Spinal cord (tissue), 10 donors: ENCODE data around the gene MAGI1. TPM values are rescaled to one million over a fixed set of nuclear protein-coding genes. Genes with fewer than 3 reads are reported as not detected.

Experiments used
- DNase-seq, 6 donors: peaks; one replicate each; pipeline versions ENCODE4 v3.0.0 to v3.0.0-alpha.2; 2013 to 2015; ENCODE audit warnings: low spot score in 6 of 6, low read depth in 4 of 6
- H3K27ac ChIP-seq: one replicate; pipeline ENCODE4 v1.5.1; 2013; ENCODE audit warnings: low read depth, low read length, control low read depth
- H3K27me3 ChIP-seq: one replicate; pipeline ENCODE4 v1.6.1; 2013; ENCODE audit warnings: low read length; ENCODE audit not compliant: control insufficient read depth, insufficient read depth
- H3K36me3 ChIP-seq: one replicate; pipeline ENCODE4 v1.6.1; 2013; ENCODE audit warnings: low read length; ENCODE audit not compliant: control insufficient read depth, insufficient read depth
- H3K4me1 ChIP-seq: one replicate; pipeline ENCODE4 v1.6.1; 2013; ENCODE audit warnings: low read length; ENCODE audit not compliant: control insufficient read depth, insufficient read depth
- H3K4me3 ChIP-seq: one replicate; pipeline ENCODE4 v1.5.1; 2013; ENCODE audit warnings: low read depth, low read length, control low read depth
- H3K9me3 ChIP-seq: one replicate; pipeline ENCODE4 v1.6.1; 2013; ENCODE audit warnings: low read length; ENCODE audit not compliant: control insufficient read depth, insufficient read depth
- WGBS: methylation state at CpG from one replicate; pipeline ENCODE4 v1.1.5; 2013; ENCODE audit warnings: missing lambda C conversion rate; ENCODE audit not compliant: insufficient coverage; 5-methylcytosine and 5-hydroxymethylcytosine counted together
- long read RNA-seq, 4 donors: transcript quantifications; one replicate each; lab custom pipeline, GENCODE V29; 2026
- polyA plus RNA-seq, 2 donors: library from polyadenylated mRNA; unstranded; fragments of 120-200 nt; gene quantifications; one replicate each; pipeline ENCODE4 v1.2.1, GENCODE V29; 2013; ENCODE audit not compliant: insufficient read length in 2 of 2
- total RNA-seq, 2 donors: library from RNA; depleted of rRNA in 1 of 2; stranded (reverse); fragments of 120-200 nt in 1 of 2; fragments of >200 nt in 1 of 2; gene quantifications; one replicate each; pipeline versions ENCODE4 v1.2.3 to v1.2.4, GENCODE V29; 2013 to 2014
- donor health status: healthy.

Gene MAGI1
- total RNA-seq (10 to 100 TPM; 41.5 to 86.3 TPM), polyA plus RNA-seq (10 to 100 TPM; 56.5 to 68.9 TPM)
- long read RNA-seq, donor 1: 0 reads
- long read RNA-seq, donor 2: 0 reads
- long read RNA-seq, donor 3: 0 reads
- long read RNA-seq, donor 4, partial matches to known transcripts: 6 of 6 reads
- long read RNA-seq, donor 4, other reads (novel, unspliced or antisense): 0 of 6 reads

DNA sequence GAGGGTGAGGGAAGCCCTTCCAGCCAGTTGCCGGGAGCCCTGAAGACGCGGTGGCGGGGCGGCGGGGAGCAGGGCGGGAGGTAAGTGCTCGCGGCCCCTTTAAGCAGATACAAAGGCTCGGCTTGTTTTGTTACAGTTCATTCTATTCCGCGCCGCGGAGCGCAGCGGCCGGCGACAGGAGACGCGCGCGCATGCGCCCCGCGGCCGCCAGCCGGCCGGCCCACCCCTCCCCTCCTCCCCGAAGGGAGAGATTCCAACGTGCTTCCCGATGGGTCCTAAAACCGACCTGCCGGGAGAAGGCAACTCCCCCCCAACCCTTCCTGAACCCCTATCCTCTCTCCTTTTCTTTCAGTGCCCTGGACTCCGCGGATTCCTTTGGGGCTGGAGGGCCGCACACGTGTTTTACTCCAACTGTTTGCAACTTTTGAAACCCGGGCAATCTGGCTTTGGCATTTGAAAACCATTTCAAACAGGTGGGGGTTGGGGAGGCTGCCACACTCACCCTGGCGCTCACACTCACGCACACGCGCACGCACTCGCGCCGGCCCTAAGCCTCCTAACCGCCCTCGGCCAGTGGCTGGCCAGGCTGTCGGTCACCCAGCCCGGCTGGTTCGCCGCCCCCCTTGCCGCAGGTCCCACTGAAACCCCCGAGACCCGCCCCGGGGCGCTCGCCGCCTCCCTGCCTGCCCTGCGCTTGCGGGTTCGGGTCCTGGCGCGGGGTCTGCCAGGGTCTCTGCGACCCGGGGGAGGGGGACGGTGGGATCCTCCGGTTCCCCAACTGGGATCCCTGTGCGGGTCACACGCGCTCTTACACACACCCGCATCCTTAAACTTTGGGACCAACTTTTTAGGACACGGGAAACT, at the start of gene MAGI1:
Gene MAGI1, minus strand, starts transcription at position 193 of the 864 bp plus-strand sequence. CDS start 610 bp downstream, outside the sequence.
- Histone ChIP-seq H3K9me3 (no peaks in the 10 kb centered on the region), H3K36me3 (no peaks in the 10 kb centered on the region), H3K4me3 (peak within 1 kb of the TSS; percentile 93), H3K27me3 (peaks cover 19% of the 10 kb centered on the region), H3K4me1 (peaks cover 33% of the 10 kb centered on the region), H3K27ac (peak within 1 kb of the TSS; percentile 95)
- DNase-seq: peak; percentile 79 to 97 (median 94)
- under 1% methylated on average over 64 of the region's 73 CpGs for WGBS

DNA sequence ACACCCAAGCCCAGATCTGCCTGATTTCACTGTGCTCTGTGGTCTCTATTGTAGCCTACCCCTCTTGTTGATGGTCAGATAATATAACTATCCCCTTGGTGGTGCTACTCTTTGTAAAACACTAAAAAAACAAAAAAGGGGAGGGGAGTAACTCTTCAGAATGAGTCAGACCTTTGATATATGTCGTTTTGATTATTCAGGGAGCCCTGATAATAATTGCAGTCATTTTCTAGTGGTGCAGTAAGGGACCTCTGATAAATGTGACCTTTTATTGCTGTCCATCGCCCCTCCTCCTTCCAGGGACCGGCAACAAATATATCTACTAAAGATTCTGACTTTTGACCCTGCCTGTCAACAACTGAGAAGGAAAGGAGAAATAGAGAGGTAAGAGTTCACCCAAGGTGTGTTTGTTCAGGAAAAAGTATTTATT, 45.1 kb upstream of the MAGI1 start:
- Histone ChIP-seq H3K4me1 (no peaks in the 10 kb centered on the region), H3K4me3 (no peak overlapping the region), H3K36me3 (no peaks in the 10 kb centered on the region), H3K9me3 (no peaks in the 10 kb centered on the region), H3K27ac (no peak overlapping the region), H3K27me3 (no peaks in the 10 kb centered on the region)
- DNase-seq: no peak
- WGBS: no CpG with 5 or more reads among the region's 3 CpGs

DNA sequence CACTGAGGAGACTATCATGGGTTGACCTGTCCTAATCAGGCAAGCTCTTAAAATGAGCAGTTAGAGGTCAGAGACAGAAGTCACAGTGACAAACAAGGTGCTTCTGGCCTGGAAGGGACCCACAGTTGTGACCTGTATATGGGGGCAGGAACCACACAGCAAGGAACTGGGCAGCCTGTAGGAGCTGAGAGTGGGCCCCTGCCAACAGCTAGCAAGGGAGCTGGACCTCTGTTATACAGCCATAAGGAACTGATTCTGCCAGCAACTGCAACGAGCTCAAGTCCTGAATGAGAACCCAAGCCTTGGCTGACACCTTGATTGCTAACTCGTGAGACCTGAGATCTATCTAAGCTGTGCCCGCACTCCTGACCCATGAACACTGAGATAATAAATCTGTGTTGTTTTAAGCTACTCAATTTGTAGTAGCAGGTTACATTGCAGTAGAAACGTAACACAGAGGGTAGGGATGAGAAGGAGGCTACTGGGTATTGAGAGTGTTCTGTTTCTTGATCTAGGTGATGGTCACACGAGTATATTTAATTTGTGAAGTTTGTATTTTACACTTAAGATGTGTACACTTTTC, 44.5 kb upstream of the MAGI1 start:
- DNase-seq: no peak
- Histone ChIP-seq H3K27me3 (no peaks in the 10 kb centered on the region), H3K9me3 (no peaks in the 10 kb centered on the region), H3K27ac (no peak overlapping the region), H3K36me3 (no peaks in the 10 kb centered on the region), H3K4me1 (no peaks in the 10 kb centered on the region), H3K4me3 (no peak overlapping the region)
- WGBS: 74% methylated on average over 3 of the region's 5 CpGs

DNA sequence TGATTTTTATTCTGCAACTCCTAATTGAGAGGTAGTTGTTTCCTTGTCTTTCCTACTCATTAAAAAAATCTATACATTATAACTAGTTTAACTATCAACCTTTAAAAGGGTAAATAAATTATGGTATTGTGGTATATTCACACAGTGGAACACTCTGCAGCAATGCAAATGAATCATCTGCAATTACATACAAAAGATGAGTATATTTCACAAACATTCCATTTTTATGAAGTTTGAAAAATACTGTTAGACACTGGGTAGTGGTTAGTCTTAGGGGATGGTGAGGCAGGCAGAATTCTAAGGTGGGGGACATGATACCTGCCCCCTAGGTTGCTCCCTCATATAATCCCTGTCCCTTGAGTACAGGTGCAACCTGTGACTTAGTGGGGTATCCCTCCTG, 44.0 kb upstream of the MAGI1 start:
- H3K27me3 ChIP-seq: no peaks in the 10 kb centered on the region
- H3K4me3 ChIP-seq: no peak overlapping the region
- no peaks in the 10 kb centered on the region for H3K9me3 ChIP-seq
- DNase-seq: no peak
- H3K4me1 ChIP-seq: no peaks in the 10 kb centered on the region
- no peaks in the 10 kb centered on the region for H3K36me3 ChIP-seq
- H3K27ac ChIP-seq: no peak overlapping the region

DNA sequence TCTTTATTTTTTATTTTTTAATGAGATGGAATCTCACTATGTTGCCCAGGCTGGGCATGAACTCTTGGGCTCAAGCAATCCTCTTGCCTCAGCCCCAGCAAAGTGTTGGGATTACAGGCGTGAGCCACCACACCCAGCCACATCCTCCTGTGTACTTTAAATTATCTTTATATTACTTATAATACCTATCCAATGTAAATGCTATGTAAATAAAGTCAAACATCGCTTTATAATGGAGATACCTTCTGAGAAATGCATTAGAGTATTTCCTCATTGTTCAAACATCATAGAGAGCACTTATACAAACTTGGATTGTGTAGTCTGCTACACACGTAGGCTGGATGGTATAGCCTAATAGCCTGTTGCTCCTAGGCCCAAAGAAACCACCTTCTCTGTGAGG, 41.4 kb upstream of the MAGI1 start:
- no peak overlapping the region for H3K4me3 ChIP-seq
- H3K9me3 ChIP-seq: no peaks in the 10 kb centered on the region
- no peak overlapping the region for H3K27ac ChIP-seq
- no peaks in the 10 kb centered on the region for H3K4me1 ChIP-seq
- DNase-seq: no peak
- H3K27me3 ChIP-seq: no peaks in the 10 kb centered on the region
- no peaks in the 10 kb centered on the region for H3K36me3 ChIP-seq
- no CpG with 5 or more reads among the region's 3 CpGs for WGBS

DNA sequence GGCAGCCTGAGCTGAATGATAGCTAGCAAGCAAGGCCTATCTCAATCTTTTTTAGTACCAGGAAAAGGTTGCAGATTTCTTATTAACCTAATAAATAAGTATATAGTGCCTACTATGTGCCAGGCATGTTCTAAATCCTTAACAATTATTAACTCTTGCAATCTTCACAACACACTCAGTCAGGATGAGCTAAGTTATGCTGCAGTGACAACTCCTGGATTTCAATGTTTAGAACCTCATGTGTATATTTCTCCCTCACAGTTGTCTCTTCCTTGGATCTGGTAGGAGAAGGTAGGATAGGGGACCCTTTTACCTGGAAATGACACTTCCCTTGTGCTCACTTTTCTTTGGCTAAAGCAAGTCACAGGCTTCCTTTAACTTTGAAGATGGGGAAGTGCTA, 39.3 kb upstream of the MAGI1 start:
- no peak for DNase-seq
- no peak overlapping the region for H3K27ac ChIP-seq
- no peaks in the 10 kb centered on the region for H3K36me3 ChIP-seq

DNA sequence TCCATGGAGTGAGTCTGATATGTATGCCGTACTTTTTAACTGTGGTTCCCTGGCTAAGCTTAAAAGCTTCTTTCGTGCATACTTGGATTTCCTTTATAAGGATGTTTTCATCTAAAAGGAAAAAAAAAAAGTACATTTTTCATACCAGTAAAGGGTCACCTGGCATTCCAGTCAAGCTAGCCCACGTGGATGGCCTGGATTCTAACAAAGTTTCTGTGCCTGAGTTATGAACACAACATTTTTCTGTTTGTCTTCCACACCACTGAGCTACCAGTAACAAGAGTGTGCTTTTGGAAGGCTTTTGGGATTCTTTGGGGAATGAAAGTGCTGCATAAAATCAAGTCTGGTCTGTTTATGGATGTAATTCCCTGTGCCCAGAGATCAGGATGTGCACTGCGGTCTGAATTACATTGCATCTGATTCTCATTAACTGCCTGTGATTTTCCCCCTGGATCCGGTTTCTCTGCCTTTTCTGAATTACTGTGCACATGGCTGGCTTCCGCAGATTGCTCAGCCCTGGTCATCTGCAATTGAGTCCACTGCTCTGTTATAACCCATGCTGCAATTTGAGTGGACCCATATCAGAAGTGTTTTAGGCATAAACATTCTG, 38.2 kb upstream of the MAGI1 start:
- Histone ChIP-seq H3K9me3 (no peaks in the 10 kb centered on the region), H3K27ac (no peak overlapping the region), H3K36me3 (no peaks in the 10 kb centered on the region), H3K27me3 (no peaks in the 10 kb centered on the region), H3K4me3 (no peak overlapping the region), H3K4me1 (no peaks in the 10 kb centered on the region)
- peak in 3 of 6 donors; percentile 25 to 75 (median 39) for DNase-seq
- 42% methylated on average over 3 of the region's 6 CpGs for WGBS

More for the DNA sequence above, 39.3 kb upstream of the MAGI1 start:
- no peaks in the 10 kb centered on the region for H3K9me3 ChIP-seq
- H3K4me3 ChIP-seq: no peak overlapping the region
- H3K27me3 ChIP-seq: no peaks in the 10 kb centered on the region
- H3K4me1 ChIP-seq: no peaks in the 10 kb centered on the region

DNA sequence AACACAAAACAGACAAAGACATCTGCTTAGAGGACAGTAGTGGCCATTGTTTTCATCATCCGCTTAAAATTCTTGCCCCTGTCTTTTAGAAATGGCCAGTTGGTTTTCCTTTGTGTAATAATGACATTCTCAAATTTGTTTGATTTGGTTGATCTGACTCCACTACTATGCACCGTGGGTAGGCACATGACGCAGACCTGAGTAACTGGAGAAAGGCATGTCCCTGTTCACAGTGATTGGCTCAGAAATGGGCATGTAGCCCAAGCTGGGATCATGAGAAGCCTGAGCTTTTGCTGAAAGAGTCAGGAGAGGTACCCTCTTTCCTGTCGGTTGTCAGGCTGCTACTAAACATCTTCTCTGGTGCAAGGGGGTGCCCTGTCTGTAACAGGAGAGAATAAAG, 36.6 kb upstream of the MAGI1 start:
- no peaks in the 10 kb centered on the region for H3K9me3 ChIP-seq
- no peaks in the 10 kb centered on the region for H3K27me3 ChIP-seq
- no peak overlapping the region for H3K4me3 ChIP-seq
- H3K4me1 ChIP-seq: no peaks in the 10 kb centered on the region
- WGBS: 57% methylated on average over 2 of the region's 4 CpGs
- H3K36me3 ChIP-seq: no peaks in the 10 kb centered on the region
- DNase-seq: no peak
- H3K27ac ChIP-seq: no peak overlapping the region

DNA sequence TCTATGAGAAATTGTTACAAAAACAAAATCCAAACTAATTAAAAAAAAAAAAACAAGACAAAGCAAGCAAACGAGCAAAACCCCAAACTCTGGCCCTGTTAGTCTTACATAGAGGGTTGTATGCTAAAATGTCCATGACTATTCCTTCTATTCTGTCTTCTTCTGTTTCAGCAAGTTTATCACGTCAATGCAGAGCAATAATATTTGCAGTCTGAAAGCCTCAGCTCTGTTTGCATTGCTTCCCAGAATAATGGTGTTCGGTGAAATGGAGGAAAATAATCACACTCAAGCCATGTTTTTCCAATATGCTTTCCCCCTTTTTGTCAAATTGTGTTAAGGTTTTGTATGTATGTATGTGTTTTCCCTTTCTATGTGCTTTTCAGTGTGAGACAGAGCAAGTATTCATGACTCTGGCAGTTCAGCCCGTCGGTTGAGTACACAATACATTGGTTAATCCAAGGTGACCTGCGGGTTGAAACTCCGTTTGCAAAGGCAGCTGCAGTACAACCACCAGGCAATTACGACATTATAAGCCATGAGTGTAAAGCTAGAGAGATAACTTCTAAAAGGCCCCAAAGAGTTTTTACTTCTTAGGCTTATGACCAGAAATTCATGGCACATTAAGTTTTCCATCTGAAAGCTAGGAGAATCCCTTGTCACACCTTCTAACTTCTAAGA, 34.9 kb upstream of the MAGI1 start:
- Histone ChIP-seq H3K9me3 (peaks cover 3% of the 10 kb centered on the region), H3K36me3 (no peaks in the 10 kb centered on the region), H3K27ac (no peak overlapping the region), H3K4me1 (no peaks in the 10 kb centered on the region), H3K27me3 (no peaks in the 10 kb centered on the region), H3K4me3 (no peak overlapping the region)
- WGBS: 33% methylated on average over 4 of the region's 8 CpGs
- peak in 2 of 6 donors; percentile 35 to 49 for DNase-seq
